ENCODE measurements around the gene KRTAP10-5.

DNA sequence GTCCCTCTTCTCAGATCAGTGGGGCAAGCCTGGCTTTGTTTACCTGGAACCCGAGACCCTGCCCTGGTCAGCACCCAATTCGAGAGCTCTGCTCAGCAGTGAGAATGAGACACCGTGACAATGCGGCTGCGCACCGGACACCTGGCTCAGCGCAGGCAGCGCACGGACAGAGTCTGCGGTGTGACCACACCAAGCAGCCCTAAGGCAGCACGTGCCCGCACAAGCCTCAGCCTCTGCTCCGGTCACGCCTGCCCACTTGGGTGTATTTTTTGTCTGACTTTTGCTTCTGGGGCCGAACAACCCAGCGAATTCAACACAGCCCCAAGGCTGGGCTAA is 36.2 kb upstream of the KRTAP10-5 start:
- TF ChIP-seq, protein P1, sequence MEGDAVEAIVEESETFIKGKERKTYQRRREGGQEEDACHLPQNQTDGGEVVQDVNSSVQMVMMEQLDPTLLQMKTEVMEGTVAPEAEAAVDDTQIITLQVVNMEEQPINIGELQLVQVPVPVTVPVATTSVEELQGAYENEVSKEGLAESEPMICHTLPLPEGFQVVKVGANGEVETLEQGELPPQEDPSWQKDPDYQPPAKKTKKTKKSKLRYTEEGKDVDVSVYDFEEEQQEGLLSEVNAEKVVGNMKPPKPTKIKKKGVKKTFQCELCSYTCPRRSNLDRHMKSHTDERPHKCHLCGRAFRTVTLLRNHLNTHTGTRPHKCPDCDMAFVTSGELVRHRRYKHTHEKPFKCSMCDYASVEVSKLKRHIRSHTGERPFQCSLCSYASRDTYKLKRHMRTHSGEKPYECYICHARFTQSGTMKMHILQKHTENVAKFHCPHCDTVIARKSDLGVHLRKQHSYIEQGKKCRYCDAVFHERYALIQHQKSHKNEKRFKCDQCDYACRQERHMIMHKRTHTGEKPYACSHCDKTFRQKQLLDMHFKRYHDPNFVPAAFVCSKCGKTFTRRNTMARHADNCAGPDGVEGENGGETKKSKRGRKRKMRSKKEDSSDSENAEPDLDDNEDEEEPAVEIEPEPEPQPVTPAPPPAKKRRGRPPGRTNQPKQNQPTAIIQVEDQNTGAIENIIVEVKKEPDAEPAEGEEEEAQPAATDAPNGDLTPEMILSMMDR (IDR thresholded peaks at IDR 0.05; ENCODE audit: insufficient read depth, low read depth, low read length) = no peak
- no peak for TF ChIP-seq EZH2 (IDR thresholded peaks at IDR 0.05; ENCODE audit: insufficient read depth, low read length)
